IPS-15b (cell line): ENCODE data around the gene PTPN9.
A peak's percentile ranks its signal among the peaks of the same experiment; 100 is the strongest.
"Not testable (repeated sequence)": the region's sequence is repeated elsewhere in the genome, so short reads cannot be mapped to it uniquely, and the experiment has no call there.

Experiments
- H3K27me3 ChIP-seq: one replicate; pipeline ENCODE4 v1.6.1; 2013; ENCODE audit warnings: low read length; ENCODE audit not compliant: control insufficient read depth, insufficient read depth
- H3K36me3 ChIP-seq: one replicate; pipeline ENCODE4 v1.6.1; 2013; ENCODE audit warnings: low read length; ENCODE audit not compliant: control insufficient read depth, insufficient read depth
- H3K4me1 ChIP-seq: one replicate; pipeline ENCODE4 v1.6.1; 2013; ENCODE audit warnings: mild to moderate bottlenecking, low read length; ENCODE audit not compliant: control insufficient read depth, insufficient read depth
- H3K4me3 ChIP-seq: one replicate; pipeline ENCODE4 v1.5.1; 2013; ENCODE audit warnings: low read depth, low read length
- H3K9ac ChIP-seq: one replicate; pipeline ENCODE4 v1.6.1; 2013; ENCODE audit warnings: low read depth, mild to moderate bottlenecking, low read length
- H3K9me3 ChIP-seq: one replicate; pipeline ENCODE4 v1.6.1; 2013; ENCODE audit warnings: mild to moderate bottlenecking, low read length; ENCODE audit not compliant: control insufficient read depth, insufficient read depth

PTPN9 gene

GRCh38 chr15:75597667-75598341, 18.7 kb upstream of the PTPN9 start:
- Histone ChIP-seq H3K4me3 (no peak overlapping the region), H3K36me3 (peaks cover 11% of the 10 kb centered on the region), H3K4me1 (no peaks in the 10 kb centered on the region), H3K27me3 (no peaks in the 10 kb centered on the region), H3K9me3 (no peaks in the 10 kb centered on the region), H3K9ac (no peak overlapping the region)

GRCh38 chr15:75596703-75597345, 17.7 kb upstream of the PTPN9 start:
- Histone ChIP-seq H3K27me3 (no peaks in the 10 kb centered on the region), H3K36me3 (peaks cover 11% of the 10 kb centered on the region), H3K4me1 (no peaks in the 10 kb centered on the region), H3K9ac (no peak overlapping the region), H3K9me3 (no peaks in the 10 kb centered on the region), H3K4me3 (no peak overlapping the region)

- H3K9me3 ChIP-seq = no peaks in the 10 kb centered on the region
- no peak overlapping the region for H3K9ac ChIP-seq
- no peak overlapping the region for H3K4me3 ChIP-seq
- peaks cover 5% of the 10 kb centered on the region for H3K36me3 ChIP-seq
- H3K4me1 ChIP-seq = no peaks in the 10 kb centered on the region
- H3K27me3 ChIP-seq = no peaks in the 10 kb centered on the region
Measured at GRCh38 chr15:75594276-75594675, 15.2 kb upstream of the PTPN9 start.

GRCh38 chr15:75591655-75592364, 12.7 kb upstream of the PTPN9 start:
- Histone ChIP-seq H3K9me3 (no peaks in the 10 kb centered on the region), H3K36me3 (peaks cover 2% of the 10 kb centered on the region), H3K4me1 (no peaks in the 10 kb centered on the region), H3K4me3 (no peak overlapping the region), H3K27me3 (no peaks in the 10 kb centered on the region), H3K9ac (peak overlapping the region; percentile 16)

- Histone ChIP-seq H3K27me3 (no peaks in the 10 kb centered on the region), H3K9me3 (no peaks in the 10 kb centered on the region), H3K4me3 (no peak overlapping the region), H3K4me1 (no peaks in the 10 kb centered on the region), H3K36me3 (peaks cover 2% of the 10 kb centered on the region), H3K9ac (no peak overlapping the region)
Measured at GRCh38 chr15:75590239-75590638, 11.1 kb upstream of the PTPN9 start.

GRCh38 chr15:75589071-75589470, 10.0 kb upstream of the PTPN9 start:
- H3K9me3 ChIP-seq = no peaks in the 10 kb centered on the region
- no peaks in the 10 kb centered on the region for H3K4me1 ChIP-seq
- H3K36me3 ChIP-seq = no peaks in the 10 kb centered on the region
- H3K9ac ChIP-seq = no peak overlapping the region
- no peak overlapping the region for H3K4me3 ChIP-seq
- H3K27me3 ChIP-seq = no peaks in the 10 kb centered on the region

- not testable (repeated sequence) for H3K27me3 ChIP-seq, H3K36me3 ChIP-seq, H3K9ac ChIP-seq, H3K9me3 ChIP-seq, H3K4me3 ChIP-seq, H3K4me1 ChIP-seq
Measured at GRCh38 chr15:75586422-75586821, 7.3 kb upstream of the PTPN9 start.

- Histone ChIP-seq H3K4me3 (no peak overlapping the region), H3K9ac (no peak overlapping the region)
Measured at GRCh38 chr15:75584121-75584520, 5.0 kb upstream of the PTPN9 start.

GRCh38 chr15:75583701-75584100, 4.6 kb upstream of the PTPN9 start:
- H3K36me3 ChIP-seq = no peaks in the 10 kb centered on the region
- H3K9ac ChIP-seq = no peak overlapping the region
- H3K4me1 ChIP-seq = no peaks in the 10 kb centered on the region
- no peaks in the 10 kb centered on the region for H3K27me3 ChIP-seq
- H3K9me3 ChIP-seq = no peaks in the 10 kb centered on the region
- no peak overlapping the region for H3K4me3 ChIP-seq

More at GRCh38 chr15:75584121-75584520, 5.0 kb upstream of the PTPN9 start:
- H3K4me1 ChIP-seq = no peaks in the 10 kb centered on the region
- H3K27me3 ChIP-seq = no peaks in the 10 kb centered on the region
- H3K36me3 ChIP-seq = no peaks in the 10 kb centered on the region
- H3K9me3 ChIP-seq = no peaks in the 10 kb centered on the region

- H3K9me3 ChIP-seq, H3K9ac ChIP-seq, H3K4me1 ChIP-seq, H3K4me3 ChIP-seq, H3K36me3 ChIP-seq, H3K27me3 ChIP-seq: not testable (repeated sequence)
Measured at GRCh38 chr15:75582943-75583342, 3.8 kb upstream of the PTPN9 start.

- Histone ChIP-seq H3K4me3 (peak overlapping the region; percentile 93), H3K36me3 (no peaks in the 10 kb centered on the region), H3K27me3 (no peaks in the 10 kb centered on the region), H3K9me3 (no peaks in the 10 kb centered on the region), H3K9ac (peak overlapping the region; percentile 93), H3K4me1 (peaks cover 10% of the 10 kb centered on the region)
Measured at GRCh38 chr15:75578173-75578947, 755 bp downstream of the PTPN9 start.
